Neutrophil (primary cell): ENCODE results near the gene EPS8.

Source experiments
- H3K27ac ChIP-seq: fragments of 200-600 bp; sonication (generic); 2 replicates; pipeline ENCODE4 v1.5.1; 2016; ENCODE audit warnings: mild to moderate bottlenecking, moderate library complexity
- H3K27me3 ChIP-seq: fragments of 200-600 bp; sonication (generic); 2 replicates; pipeline ENCODE4 v1.6.0; 2016; ENCODE audit warnings: mild to moderate bottlenecking
- H3K36me3 ChIP-seq: fragments of 200-600 bp; sonication (generic); 2 replicates; pipeline ENCODE4 v1.5.1; 2017
- H3K4me1 ChIP-seq, 2 experiments: fragments of 200-600 bp in 1 of 2; sonication (generic) in 1 of 2; 1 replicate in 1 of 2; 2 replicates in 1 of 2; pipeline versions ENCODE4 v1.5.1 to v1.6.1; 2013 to 2016; ENCODE audit warnings: low read depth in 1 of 2, low read length in 1 of 2, mild to moderate bottlenecking in 1 of 2, moderate library complexity in 1 of 2; ENCODE audit not compliant: control insufficient read depth in 1 of 2, insufficient read depth in 1 of 2
- H3K4me3 ChIP-seq, 2 experiments: fragments of 200-600 bp in 1 of 2; sonication (generic) in 1 of 2; 1 replicate in 1 of 2; 2 replicates in 1 of 2; pipeline ENCODE4 v1.5.1; 2013 to 2016; ENCODE audit warnings: low read depth in 1 of 2, low read length in 1 of 2, mild to moderate bottlenecking in 1 of 2, moderate library complexity in 1 of 2
- H3K9me3 ChIP-seq: fragments of 200-600 bp; sonication (generic); 2 replicates; pipeline ENCODE4 v1.5.1; 2016
- TF ChIP-seq, protein P1 (sequence below): fragments of 200-600 bp; sonication (generic); IDR thresholded peaks from 2 replicates; pipeline ENCODE4 v1.5.1; 2016; ENCODE audit warnings: antibody characterized with exemption

Gene EPS8

GRCh38 chr12:15796493-15797141 is 7.4 kb upstream of the EPS8 start:
- Histone ChIP-seq H3K36me3 (no peaks in the 10 kb centered on the region), H3K27ac (no peak overlapping the region), H3K4me3 (no peak overlapping the region), H3K9me3 (no peaks in the 10 kb centered on the region), H3K27me3 (peaks cover 42% of the 10 kb centered on the region), H3K4me1 (no peaks in the 10 kb centered on the region)
- TF ChIP-seq, protein P1, sequence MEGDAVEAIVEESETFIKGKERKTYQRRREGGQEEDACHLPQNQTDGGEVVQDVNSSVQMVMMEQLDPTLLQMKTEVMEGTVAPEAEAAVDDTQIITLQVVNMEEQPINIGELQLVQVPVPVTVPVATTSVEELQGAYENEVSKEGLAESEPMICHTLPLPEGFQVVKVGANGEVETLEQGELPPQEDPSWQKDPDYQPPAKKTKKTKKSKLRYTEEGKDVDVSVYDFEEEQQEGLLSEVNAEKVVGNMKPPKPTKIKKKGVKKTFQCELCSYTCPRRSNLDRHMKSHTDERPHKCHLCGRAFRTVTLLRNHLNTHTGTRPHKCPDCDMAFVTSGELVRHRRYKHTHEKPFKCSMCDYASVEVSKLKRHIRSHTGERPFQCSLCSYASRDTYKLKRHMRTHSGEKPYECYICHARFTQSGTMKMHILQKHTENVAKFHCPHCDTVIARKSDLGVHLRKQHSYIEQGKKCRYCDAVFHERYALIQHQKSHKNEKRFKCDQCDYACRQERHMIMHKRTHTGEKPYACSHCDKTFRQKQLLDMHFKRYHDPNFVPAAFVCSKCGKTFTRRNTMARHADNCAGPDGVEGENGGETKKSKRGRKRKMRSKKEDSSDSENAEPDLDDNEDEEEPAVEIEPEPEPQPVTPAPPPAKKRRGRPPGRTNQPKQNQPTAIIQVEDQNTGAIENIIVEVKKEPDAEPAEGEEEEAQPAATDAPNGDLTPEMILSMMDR, result no peak

- no peaks in the 10 kb centered on the region for H3K36me3 ChIP-seq
- H3K4me1 ChIP-seq, result peaks cover under 1 to 2% of the 10 kb centered on the region in 2 experiments
- TF ChIP-seq, protein P1, result no peak
- no peaks in the 10 kb centered on the region for H3K9me3 ChIP-seq
- H3K27me3 ChIP-seq, result peaks cover 56% of the 10 kb centered on the region
- H3K4me3 ChIP-seq, result no peak overlapping the region
- no peak overlapping the region for H3K27ac ChIP-seq
Measured at GRCh38 chr12:15794836-15795235, 5.6 kb upstream of the EPS8 start.

DNA sequence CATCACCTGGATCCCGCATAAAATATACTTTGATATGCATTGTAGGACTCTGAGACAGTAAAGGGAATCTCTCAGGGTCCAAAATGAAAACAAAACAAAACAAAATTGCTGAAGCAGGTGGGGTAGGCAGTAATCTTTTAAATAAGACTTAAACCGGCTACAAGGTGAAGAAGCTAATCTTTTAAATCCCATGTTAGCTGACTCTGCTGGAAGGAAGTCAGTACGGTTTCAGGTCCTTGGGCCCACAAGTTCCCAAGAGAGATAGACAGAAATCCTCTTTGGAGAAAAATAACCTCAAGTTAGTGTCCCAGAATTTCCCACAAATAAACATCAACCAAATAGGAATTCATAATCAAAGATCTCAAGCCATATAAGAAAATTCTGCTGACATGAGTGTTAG is 5.0 kb upstream of the EPS8 start:
- H3K27ac ChIP-seq, result no peak overlapping the region
- H3K4me3 ChIP-seq, result no peak overlapping the region
- peaks cover 59% of the 10 kb centered on the region for H3K27me3 ChIP-seq
- peaks cover 6 to 8% of the 10 kb centered on the region in 2 experiments for H3K4me1 ChIP-seq
- H3K36me3 ChIP-seq, result no peaks in the 10 kb centered on the region
- TF ChIP-seq, protein P1, result no peak
- no peaks in the 10 kb centered on the region for H3K9me3 ChIP-seq

- Histone ChIP-seq H3K27me3 (peaks cover 94% of the 10 kb centered on the region), H3K27ac (no peak overlapping the region), H3K36me3 (no peaks in the 10 kb centered on the region), H3K4me3 (peak overlapping the region; percentile 50 to 53), H3K4me1 (peaks cover 18 to 19% of the 10 kb centered on the region in 2 experiments), H3K9me3 (no peaks in the 10 kb centered on the region)
- TF ChIP-seq, protein P1, result no peak
Measured at GRCh38 chr12:15788233-15789219, 662 bp downstream of the EPS8 start.

GRCh38 chr12:15787778-15788177 is 1.4 kb downstream of the EPS8 start:
- no peak overlapping the region for H3K4me3 ChIP-seq
- H3K27me3 ChIP-seq, result peaks cover 100% of the 10 kb centered on the region
- peaks cover 18 to 19% of the 10 kb centered on the region in 2 experiments for H3K4me1 ChIP-seq
- TF ChIP-seq, protein P1, result no peak
- no peaks in the 10 kb centered on the region for H3K9me3 ChIP-seq
- no peak overlapping the region for H3K27ac ChIP-seq
- H3K36me3 ChIP-seq, result no peaks in the 10 kb centered on the region
